ENCODE data around the gene EHD4.

EHD4 gene

DNA sequence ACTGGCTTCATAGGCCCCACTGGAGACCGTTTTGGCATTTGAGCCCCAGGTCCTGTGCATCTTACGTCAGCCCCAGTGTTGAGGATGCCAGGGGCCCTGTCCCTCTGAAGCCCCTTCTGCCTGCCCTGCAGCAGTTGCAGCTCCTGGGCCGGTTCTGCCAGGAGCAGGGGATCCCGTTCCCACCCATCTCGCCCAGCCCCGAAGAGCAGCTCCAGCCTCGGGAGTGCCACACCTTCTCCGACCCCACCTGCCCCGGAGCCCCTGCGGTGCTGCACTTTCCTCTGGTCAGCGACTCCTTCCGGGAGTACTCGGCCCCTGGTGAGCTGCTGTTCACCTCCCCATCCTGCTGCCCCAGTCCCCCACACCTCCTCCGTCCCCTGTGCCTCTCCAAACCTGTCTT lies 125.2 kb downstream of the EHD4 start:
- TF ChIP-seq GATA2 (IDR thresholded peaks at IDR 0.05; ENCODE audit: low read depth, low read length) (no peak), GATA3 (IDR thresholded peaks at IDR 0.05; ENCODE audit: low read depth, low read length) (no peak)
